Fibroblast of lung (primary cell): Measurements from ENCODE around the gene PAK3. TPM values are rescaled to one million over a fixed set of nuclear protein-coding genes. Genes with fewer than 3 reads are reported as not detected.

ENCODE experiments used
- DNase-seq, 2 donors: peaks; one replicate each; pipeline versions ENCODE4 v3.0.0 to v3.0.0-alpha.2; 2010; ENCODE audit warnings: low read depth in 2 of 2
- H2AFZ ChIP-seq: 2 replicates; pipeline ENCODE4 v1.5.1; 2012; ENCODE audit warnings: low read length, control low read depth, inconsistent platforms
- H3K27ac ChIP-seq: 2 replicates; pipeline ENCODE4 v1.5.1; 2011; ENCODE audit warnings: low read length, control low read depth; ENCODE audit not compliant: insufficient read depth
- H3K27me3 ChIP-seq: 2 replicates; pipeline ENCODE4 v1.5.1; 2011; ENCODE audit warnings: mild to moderate bottlenecking, low read length; ENCODE audit not compliant: control insufficient read depth, insufficient read depth
- H3K36me3 ChIP-seq: 2 replicates; pipeline ENCODE4 v1.5.1; 2011; ENCODE audit warnings: low read length; ENCODE audit not compliant: control insufficient read depth, insufficient read depth
- H3K4me1 ChIP-seq: 2 replicates; pipeline ENCODE4 v1.5.1; 2011; ENCODE audit warnings: low read length; ENCODE audit not compliant: control insufficient read depth, insufficient read depth; ENCODE audit errors: extremely low read depth
- H3K4me2 ChIP-seq: 2 replicates; pipeline ENCODE4 v1.5.1; 2011; ENCODE audit warnings: low read length, control low read depth; ENCODE audit not compliant: insufficient read depth; ENCODE audit errors: extremely low read depth
- H3K4me3 ChIP-seq, 4 experiments: fragments of 200-600 bp in 1 of 4; sonication (generic) in 1 of 4; replicated peaks in 1 of 4; 2 replicates each; pipeline ENCODE4 v1.5.1; 2011 to 2016; ENCODE audit warnings: low read length in 4 of 4, low read depth in 3 of 4, mild to moderate bottlenecking in 3 of 4, control low read depth in 2 of 4, inconsistent platforms in 1 of 4, mixed read lengths in 1 of 4; ENCODE audit not compliant: insufficient read depth in 1 of 4; ENCODE audit errors: control extremely low read depth in 1 of 4
- H3K79me2 ChIP-seq: 2 replicates; pipeline ENCODE4 v1.5.1; 2012; ENCODE audit warnings: mild to moderate bottlenecking, low read length, inconsistent platforms; ENCODE audit not compliant: control insufficient read depth, insufficient read depth
- H3K9ac ChIP-seq: 2 replicates; pipeline ENCODE4 v1.5.1; 2011; ENCODE audit warnings: mild to moderate bottlenecking, low read length, control low read depth; ENCODE audit not compliant: insufficient read depth
- H3K9me3 ChIP-seq: 2 replicates; pipeline ENCODE4 v1.5.1; 2012; ENCODE audit warnings: low read depth, low read length; ENCODE audit not compliant: control insufficient read depth, insufficient read depth
- H4K20me1 ChIP-seq: 2 replicates; pipeline ENCODE4 v1.5.1; 2011; ENCODE audit warnings: low read length; ENCODE audit not compliant: control insufficient read depth, insufficient read depth; ENCODE audit errors: extremely low read depth
- CTCF ChIP-seq, 2 donors: IDR thresholded peaks in 1 of 2; conservative IDR thresholded peaks in 1 of 2; 1 replicate in 1 of 2; 2 replicates in 1 of 2; pipeline ENCODE4 v1.5.1; 2011 to 2012; ENCODE audit warnings: low read length in 2 of 2, control low read depth in 1 of 2, inconsistent platforms in 1 of 2, low read depth in 1 of 2, mild to moderate bottlenecking in 1 of 2
- EZH2 ChIP-seq: IDR thresholded peaks from 2 replicates; pipeline ENCODE4 v1.5.1; 2012; ENCODE audit warnings: low read length, control low read depth, mild to moderate bottlenecking; ENCODE audit errors: missing control alignments
- polyA plus RNA-seq, 2 donors: library from polyadenylated mRNA; depleted of rRNA in 1 of 2; stranded (reverse) in 1 of 2; unstranded in 1 of 2; fragments of >200 nt; gene quantifications; 2 replicates each; pipeline ENCODE4 v1.2.1, GENCODE V29; 2011 to 2012; ENCODE audit warnings: missing spikeins in 1 of 2
- total RNA-seq: library from RNA; depleted of rRNA; stranded (reverse); fragments of >200 nt; gene quantifications from 2 replicates; pipeline ENCODE4 v1.2.1, GENCODE V29; 2014

The PAK3 gene
- total and polyA plus RNA-seq, 2 donors (not counting 1 experiment from before 2014, with no cell fraction given) = 0.19 to 2.0 TPM

GRCh38 chrX:111088628-111089027 is 7.4 kb upstream of the PAK3 start:
- TF ChIP-seq CTCF (conservative IDR thresholded peaks at IDR 0.05 in 1 of 2, IDR thresholded peaks at IDR 0.05 in 1 of 2; ENCODE audit: low read depth in 1 of 2, low read length in 2 of 2) (no peak), EZH2 (no peak)
- no peak overlapping the region for H2AFZ ChIP-seq
- H3K4me1 ChIP-seq = no peaks in the 10 kb centered on the region
- H3K27me3 ChIP-seq = no peaks in the 10 kb centered on the region
- no peak overlapping the region for H3K4me3 ChIP-seq
- H4K20me1 ChIP-seq = no peaks in the 10 kb centered on the region
- H3K36me3 ChIP-seq = no peaks in the 10 kb centered on the region
- no peak for DNase-seq
- H3K79me2 ChIP-seq = no peaks in the 10 kb centered on the region
- H3K27ac ChIP-seq = no peak overlapping the region
- H3K9ac ChIP-seq = no peak overlapping the region
- no peaks in the 10 kb centered on the region for H3K9me3 ChIP-seq
- H3K4me2 ChIP-seq = no peak overlapping the region

- Histone ChIP-seq H3K9me3 (no peaks in the 10 kb centered on the region), H3K27ac (no peak overlapping the region), H3K36me3 (no peaks in the 10 kb centered on the region), H3K4me1 (no peaks in the 10 kb centered on the region), H3K79me2 (no peaks in the 10 kb centered on the region), H3K27me3 (no peaks in the 10 kb centered on the region), H3K4me2 (no peak overlapping the region), H3K9ac (no peak overlapping the region), H4K20me1 (no peaks in the 10 kb centered on the region), H3K4me3 (no peak overlapping the region), H2AFZ (no peak overlapping the region)
- no peak for TF ChIP-seq EZH2
- TF ChIP-seq CTCF (conservative IDR thresholded peaks at IDR 0.05 in 1 of 2, IDR thresholded peaks at IDR 0.05 in 1 of 2; ENCODE audit: low read depth in 1 of 2, low read length in 2 of 2) = no peak
- DNase-seq = peak in 1 of 2 donors; percentile 14
These were observed 5.5 kb upstream of the PAK3 start for GRCh38 chrX:111090458-111090857.

GRCh38 chrX:111098874-111099273 is 2.9 kb downstream of the PAK3 start:
- Histone ChIP-seq H3K4me1 (no peaks in the 10 kb centered on the region), H2AFZ (no peak overlapping the region)

More at GRCh38 chrX:111098874-111099273, 2.9 kb downstream of the PAK3 start:
- H3K36me3 ChIP-seq = no peaks in the 10 kb centered on the region
- no peaks in the 10 kb centered on the region for H3K9me3 ChIP-seq
- no peak overlapping the region for H3K4me2 ChIP-seq
- TF ChIP-seq CTCF (conservative IDR thresholded peaks at IDR 0.05 in 1 of 2, IDR thresholded peaks at IDR 0.05 in 1 of 2; ENCODE audit: low read depth in 1 of 2, low read length in 2 of 2) (peak; percentile 48 to 53), EZH2 (no peak)
- no peaks in the 10 kb centered on the region for H4K20me1 ChIP-seq
- H3K4me3 ChIP-seq = no peak overlapping the region
- no peak overlapping the region for H3K9ac ChIP-seq
- DNase-seq = peak; percentile 3 to 17
- no peak overlapping the region for H3K27ac ChIP-seq
- no peaks in the 10 kb centered on the region for H3K27me3 ChIP-seq
- no peaks in the 10 kb centered on the region for H3K79me2 ChIP-seq
